Cerebellar cortex (tissue), 1 donor: ENCODE data around the gene PGAP3.
A peak's percentile ranks its signal among the peaks of the same experiment; 100 is the strongest.
"Not testable (repeated sequence)": the region's sequence is repeated elsewhere in the genome, so short reads cannot be mapped to it uniquely, and the experiment has no call there.

Experiments
- DNase-seq: peaks from one replicate; pipeline ENCODE4 v3.0.0-alpha.2; 2015; ENCODE audit warnings: low spot score

Gene PGAP3

DNA sequence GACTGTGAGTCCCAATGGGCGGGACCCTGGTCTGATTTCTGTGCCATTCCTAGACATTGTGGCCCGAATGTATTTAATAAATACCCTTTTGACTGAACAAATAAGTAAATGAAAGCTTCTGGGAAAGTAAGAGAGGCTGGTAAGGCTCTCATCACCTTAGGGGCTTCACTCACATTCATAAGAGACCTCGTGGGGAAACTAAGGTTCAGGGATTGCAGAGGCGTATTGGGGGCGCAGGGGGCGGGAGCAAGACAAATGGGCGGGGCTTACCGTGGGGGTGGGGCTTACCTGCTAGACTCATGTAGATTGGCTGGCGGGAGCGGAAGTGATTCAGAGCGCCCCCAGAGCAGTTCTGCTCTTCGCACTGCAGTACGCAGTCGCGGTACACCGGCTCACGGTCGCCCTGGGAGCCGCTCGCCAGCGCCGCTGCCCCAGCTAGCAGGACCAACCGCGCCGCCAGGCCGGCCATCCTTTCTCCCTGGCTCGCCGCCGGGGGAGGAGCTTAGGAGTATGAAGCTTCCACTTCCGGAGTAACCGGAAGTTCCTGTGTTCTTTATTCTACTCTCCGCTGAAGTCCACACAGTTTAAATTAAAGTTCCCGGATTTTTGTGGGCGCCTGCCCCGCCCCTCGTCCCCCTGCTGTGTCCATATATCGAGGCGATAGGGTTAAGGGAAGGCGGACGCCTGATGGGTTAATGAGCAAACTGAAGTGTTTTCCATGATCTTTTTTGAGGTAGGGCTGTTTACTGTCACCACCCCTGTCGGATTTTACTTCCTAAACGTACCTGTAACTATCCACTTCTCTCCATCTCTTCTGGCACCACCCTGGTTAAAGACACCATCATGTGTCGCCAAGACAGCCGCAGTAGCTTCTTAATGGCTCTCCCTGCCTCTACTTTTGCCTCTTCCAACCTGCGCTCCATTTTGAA lies at the start of gene PGAP3:
Gene PGAP3, minus strand, starts transcription at position 512 of the 929 bp plus-strand sequence. Its CDS starts 43 bp downstream, at position 469.
- DNase-seq, result peak; percentile 96

GRCh38 chr17:39737206-39737759 lies 49.4 kb upstream of the PGAP3 start:
- no peak for DNase-seq

DNA sequence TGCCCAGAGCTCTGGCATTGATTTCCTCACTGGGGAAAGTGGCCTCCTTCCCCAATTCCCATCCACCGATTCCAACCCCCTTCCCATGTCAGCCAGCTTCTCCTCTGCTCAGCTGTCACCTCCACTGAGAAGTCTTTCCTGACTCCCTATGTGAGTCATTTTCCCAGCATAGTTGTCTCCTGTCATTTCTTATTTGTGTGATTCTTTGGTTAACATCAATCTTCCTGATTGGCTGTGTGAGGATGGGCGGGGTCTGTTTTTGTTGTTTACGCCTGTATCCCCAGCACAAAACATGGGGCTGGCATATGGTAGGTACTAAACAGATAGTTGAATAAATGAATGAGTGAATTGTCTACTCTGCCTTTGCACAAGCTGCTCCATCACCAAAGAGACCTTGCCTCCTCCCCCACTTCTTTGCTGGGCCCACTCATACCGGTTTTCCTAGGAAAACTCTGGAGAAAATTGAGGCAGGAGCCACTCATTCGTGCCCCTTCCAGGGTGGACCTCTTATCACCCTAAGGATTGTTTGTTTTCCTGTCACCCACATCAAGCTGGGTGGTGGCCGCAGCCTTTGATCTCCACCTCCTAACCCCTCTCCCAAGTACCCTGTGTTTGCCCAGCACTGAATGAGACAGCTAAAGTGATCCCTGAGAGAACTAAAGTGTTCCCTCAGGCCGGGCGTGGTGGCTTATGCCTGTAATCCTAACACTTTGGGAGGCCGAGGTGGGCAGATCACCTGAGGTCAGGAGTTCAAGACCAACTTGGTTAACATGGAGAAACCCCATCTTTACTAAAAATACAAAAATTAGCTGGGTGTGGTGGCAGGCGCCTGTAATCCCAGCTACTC lies 48.7 kb upstream of the PGAP3 start:
- DNase-seq, result no peak

DNA sequence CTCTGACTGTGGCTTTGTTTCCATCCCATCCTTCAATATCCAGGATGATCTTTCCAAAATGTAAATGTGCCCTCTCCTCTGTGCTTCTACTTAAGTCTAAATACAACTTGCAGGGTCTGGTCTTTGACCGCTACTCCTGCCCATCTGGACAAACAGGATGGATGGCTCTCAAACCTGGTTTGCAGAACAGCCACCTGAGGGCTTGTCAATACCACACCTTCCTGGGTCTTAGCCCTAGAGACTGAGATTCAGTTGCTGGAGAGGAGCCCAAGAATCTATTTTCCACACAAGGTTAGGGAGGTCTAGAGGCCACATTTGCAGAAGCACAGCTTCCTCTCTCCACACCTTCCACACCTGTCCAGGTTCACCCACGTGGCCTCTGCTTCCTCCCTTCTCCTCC lies 48.0 kb upstream of the PGAP3 start:
- DNase-seq, result no peak

- DNase-seq, result no peak
Measured at GRCh38 chr17:39732586-39732985, 44.7 kb upstream of the PGAP3 start.

DNA sequence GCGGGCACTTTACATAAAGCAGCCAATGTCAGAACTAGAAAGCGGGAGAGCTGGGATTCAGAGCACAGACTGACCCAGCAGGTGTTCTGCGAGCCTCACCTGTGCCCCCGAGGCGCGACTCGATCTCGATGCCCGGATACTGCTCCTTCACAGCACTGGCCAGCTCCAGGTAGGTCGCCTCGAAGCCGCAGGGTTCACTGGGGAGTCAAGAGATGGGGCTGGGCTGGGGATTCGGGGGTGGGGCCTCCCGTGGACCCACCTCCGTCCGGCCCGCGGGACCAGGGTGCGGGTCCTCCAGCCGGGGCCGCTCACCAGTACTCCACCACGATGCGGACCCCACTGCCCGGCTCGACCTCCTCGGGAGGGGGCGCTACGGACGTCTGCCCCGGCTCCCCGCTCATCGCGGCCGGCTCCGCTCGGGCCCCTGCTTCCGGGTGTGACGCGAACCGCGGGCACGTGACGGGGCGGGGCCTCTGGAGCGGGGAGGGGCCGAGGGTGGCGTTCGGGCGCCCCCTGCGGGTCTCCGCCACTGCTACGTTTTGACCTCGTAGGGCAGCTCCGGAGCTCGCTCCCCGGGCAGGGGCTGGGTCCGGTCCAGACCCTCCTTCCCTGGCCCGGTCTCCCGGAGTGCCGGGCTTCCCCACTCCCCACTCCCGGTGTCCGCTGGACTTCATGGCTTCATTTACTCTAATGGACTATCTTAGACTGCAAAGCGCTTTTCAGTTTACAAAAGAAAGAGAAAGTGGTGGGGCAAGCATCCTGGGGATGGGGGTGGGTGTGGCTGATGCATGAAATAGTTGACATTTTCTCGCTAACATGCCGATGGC lies 42.5 kb upstream of the PGAP3 start, which contains the start of gene MIEN1:
Gene MIEN1, minus strand, starts transcription at position 438 of the 827 bp plus-strand sequence. Its CDS starts 37 bp downstream, at position 401.
- peak; percentile 84 for DNase-seq

DNA sequence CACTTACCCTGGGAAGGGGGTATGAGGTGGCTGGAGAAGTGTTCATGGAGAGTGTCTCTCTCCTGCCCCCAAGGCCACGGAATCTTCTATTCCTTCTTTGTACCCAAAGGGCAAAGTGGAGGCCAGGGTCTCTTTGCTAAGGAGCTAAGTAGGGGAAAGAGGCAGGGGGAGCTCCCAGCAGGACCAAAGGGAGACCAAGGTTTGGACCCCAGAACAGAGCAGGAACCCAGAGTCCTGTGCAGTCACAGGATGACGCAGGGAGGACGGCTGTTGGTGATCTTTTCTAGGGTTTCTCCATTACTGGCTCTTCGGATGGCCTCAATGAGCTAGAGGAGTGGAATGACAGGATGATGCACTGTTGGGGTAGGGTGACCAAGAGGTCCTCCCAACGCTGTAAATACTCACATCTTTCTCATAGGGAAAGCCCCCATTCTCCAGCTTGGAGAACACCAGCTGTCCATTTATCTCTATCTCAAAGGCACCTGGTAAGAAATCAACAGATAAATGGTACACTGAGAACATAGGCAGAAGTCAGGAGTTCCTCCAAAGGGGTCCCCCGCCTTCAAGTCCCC lies 41.5 kb upstream of the PGAP3 start:
- no peak for DNase-seq

- no peak for DNase-seq
Measured at GRCh38 chr17:39727556-39727955, 39.7 kb upstream of the PGAP3 start.

DNA sequence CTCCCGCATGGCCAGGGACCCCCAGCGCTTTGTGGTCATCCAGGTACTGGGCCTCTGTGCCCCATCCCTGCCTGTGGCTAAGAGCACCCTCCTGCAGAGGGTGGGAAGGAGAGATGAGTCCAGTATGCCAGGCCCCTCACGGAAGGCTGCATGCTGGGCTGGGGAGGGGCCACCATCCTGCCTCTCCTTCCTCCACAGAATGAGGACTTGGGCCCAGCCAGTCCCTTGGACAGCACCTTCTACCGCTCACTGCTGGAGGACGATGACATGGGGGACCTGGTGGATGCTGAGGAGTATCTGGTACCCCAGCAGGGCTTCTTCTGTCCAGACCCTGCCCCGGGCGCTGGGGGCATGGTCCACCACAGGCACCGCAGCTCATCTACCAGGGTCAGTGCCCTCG lies 38.8 kb upstream of the PGAP3 start:
- DNase-seq, result no peak

DNA sequence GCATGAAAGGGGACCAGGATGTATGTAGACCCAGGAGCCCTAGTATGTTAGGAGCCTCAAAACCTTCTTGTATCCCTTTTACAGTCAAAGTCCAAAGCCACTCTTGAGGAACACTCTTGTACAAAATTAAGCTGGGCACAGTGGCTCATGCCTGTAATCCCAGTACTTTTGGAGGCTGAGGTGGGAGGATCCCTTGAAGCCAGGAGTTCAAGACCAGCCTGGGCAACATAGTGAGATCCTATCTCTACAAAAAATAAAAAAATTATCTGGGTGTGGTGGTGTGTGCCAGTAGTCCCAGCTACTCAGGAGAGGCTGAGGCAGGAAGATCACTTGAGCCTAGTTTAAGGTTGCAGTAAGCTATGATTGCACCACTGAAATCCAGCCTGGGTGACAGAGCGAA lies 38.1 kb upstream of the PGAP3 start:
- not testable (repeated sequence) for DNase-seq

DNA sequence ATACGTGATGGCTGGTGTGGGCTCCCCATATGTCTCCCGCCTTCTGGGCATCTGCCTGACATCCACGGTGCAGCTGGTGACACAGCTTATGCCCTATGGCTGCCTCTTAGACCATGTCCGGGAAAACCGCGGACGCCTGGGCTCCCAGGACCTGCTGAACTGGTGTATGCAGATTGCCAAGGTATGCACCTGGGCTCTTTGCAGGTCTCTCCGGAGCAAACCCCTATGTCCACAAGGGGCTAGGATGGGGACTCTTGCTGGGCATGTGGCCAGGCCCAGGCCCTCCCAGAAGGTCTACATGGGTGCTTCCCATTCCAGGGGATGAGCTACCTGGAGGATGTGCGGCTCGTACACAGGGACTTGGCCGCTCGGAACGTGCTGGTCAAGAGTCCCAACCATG lies 36.9 kb upstream of the PGAP3 start:
- DNase-seq, result no peak

DNA sequence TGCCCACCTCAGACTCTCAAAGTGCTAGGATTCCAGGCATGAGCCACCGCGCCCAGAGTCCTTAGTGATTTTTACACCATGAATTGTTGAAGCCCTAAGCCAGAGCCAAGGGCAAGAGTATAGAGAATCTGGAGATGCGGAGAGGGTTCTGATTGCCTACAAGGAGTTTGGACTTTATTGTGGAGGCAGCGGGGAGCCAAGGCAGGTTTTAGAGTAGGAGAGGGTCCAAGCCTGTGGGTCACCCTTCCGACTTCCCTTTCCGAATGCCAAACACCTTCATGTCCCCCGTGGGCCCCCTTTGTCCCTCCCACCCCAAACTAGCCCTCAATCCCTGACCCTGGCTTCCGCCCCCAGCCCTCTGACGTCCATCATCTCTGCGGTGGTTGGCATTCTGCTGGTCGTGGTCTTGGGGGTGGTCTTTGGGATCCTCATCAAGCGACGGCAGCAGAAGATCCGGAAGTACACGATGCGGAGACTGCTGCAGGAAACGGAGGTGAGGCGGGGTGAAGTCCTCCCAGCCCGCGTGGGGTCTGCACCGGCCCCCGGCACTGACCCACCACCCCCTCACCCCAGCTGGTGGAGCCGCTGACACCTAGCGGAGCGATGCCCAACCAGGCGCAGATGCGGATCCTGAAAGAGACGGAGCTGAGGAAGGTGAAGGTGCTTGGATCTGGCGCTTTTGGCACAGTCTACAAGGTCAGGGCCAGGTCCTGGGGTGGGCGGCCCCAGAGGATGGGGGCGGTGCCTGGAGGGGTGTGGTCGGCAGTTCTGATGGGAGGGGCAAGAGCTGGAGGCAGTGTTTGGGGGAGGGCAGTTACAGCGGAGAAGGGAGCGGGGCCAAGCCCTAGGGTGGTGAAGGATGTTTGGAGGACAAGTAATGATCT lies 35.4 kb upstream of the PGAP3 start:
- DNase-seq, result no peak

GRCh38 chr17:39722104-39722503 lies 34.2 kb upstream of the PGAP3 start:
- no peak for DNase-seq

- no peak for DNase-seq
Measured at GRCh38 chr17:39719563-39720355, 31.9 kb upstream of the PGAP3 start.

GRCh38 chr17:39717660-39718059 lies 29.8 kb upstream of the PGAP3 start:
- DNase-seq, result no peak

DNA sequence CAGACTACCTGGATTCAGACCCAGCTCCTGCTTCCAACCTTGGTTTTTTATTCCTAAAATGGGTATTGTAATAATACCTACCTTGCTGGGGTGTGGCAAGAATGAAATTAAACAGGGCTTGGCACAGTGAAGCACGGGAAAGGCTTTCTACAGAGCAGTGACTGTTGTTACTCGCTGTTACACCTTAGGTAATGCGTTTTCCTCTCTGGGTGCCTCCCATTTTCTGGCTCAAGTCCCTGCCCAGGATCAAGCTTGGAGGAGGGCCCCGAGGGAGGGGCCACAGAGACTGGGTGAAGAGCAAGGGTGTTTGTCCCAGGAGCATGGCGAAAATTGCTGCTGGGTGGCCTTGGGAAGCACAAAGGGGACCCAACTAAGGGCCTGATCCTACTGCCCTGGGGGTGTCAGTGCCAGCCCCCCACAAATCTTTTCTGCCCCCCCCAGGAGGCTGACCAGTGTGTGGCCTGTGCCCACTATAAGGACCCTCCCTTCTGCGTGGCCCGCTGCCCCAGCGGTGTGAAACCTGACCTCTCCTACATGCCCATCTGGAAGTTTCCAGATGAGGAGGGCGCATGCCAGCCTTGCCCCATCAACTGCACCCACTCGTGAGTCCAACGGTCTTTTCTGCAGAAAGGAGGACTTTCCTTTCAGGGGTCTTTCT lies 29.2 kb upstream of the PGAP3 start:
- DNase-seq, result no peak

DNA sequence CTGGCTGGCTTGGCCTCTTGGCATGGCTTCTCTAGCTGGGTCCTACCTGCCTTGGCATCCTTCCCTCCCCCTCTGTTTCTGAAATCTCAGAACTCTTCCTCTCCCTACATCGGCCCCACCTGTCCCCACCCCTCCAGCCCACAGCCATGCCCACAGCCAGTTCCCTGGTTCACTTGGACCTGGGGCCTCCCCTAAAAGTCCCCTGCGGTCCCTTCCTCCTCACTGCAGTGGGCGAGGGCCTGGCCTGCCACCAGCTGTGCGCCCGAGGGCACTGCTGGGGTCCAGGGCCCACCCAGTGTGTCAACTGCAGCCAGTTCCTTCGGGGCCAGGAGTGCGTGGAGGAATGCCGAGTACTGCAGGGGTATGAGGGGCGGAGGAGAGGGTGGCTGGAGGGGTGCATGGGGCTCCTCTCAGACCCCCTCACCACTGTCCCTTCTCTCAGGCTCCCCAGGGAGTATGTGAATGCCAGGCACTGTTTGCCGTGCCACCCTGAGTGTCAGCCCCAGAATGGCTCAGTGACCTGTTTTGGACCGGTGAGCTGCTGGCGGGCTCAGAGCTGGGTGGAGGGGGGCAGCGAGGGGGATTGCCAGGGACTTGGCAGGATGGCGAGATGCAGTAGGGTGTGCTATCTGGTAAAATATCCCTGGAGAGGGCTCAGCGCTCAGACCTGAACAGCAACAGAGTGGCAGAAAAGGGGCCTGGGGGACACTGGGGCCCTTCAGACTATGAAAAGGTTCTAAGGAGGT lies 28.4 kb upstream of the PGAP3 start:
- no peak for DNase-seq
